Islet precursor cell (in vitro differentiated cells): ENCODE data around the gene MRPS27.
"Not testable (repeated sequence)": the region's sequence is repeated elsewhere in the genome, so short reads cannot be mapped to it uniquely, and the experiment has no call there.

Source experiments
- DNase-seq: peaks from one replicate; pipeline ENCODE4 v3.0.0-alpha.2; 2018

Gene MRPS27

GRCh38 chr5:72197393-72197792 is 122.6 kb downstream of the MRPS27 start:
- no peak for DNase-seq

GRCh38 chr5:72195581-72195980 is 124.5 kb downstream of the MRPS27 start:
- DNase-seq: no peak

GRCh38 chr5:72194846-72195245 is 125.2 kb downstream of the MRPS27 start:
- DNase-seq: no peak

- no peak for DNase-seq
Measured at GRCh38 chr5:72191404-72191803, 128.6 kb downstream of the MRPS27 start.

- no peak for DNase-seq
Measured at GRCh38 chr5:72189146-72189545, 130.9 kb downstream of the MRPS27 start.

- no peak for DNase-seq
Measured at GRCh38 chr5:72188166-72188565, 131.9 kb downstream of the MRPS27 start.

GRCh38 chr5:72187388-72188075 is 132.5 kb downstream of the MRPS27 start:
- no peak for DNase-seq

GRCh38 chr5:72185496-72186329 is 134.3 kb downstream of the MRPS27 start:
- DNase-seq: no peak

GRCh38 chr5:72184408-72184807 is 135.6 kb downstream of the MRPS27 start:
- DNase-seq: no peak

- DNase-seq: no peak
Measured at GRCh38 chr5:72183101-72183520, 136.9 kb downstream of the MRPS27 start.

GRCh38 chr5:72182686-72183085 is 137.4 kb downstream of the MRPS27 start:
- no peak for DNase-seq

GRCh38 chr5:72180925-72181324 is 139.1 kb downstream of the MRPS27 start:
- DNase-seq: no peak

GRCh38 chr5:72179816-72180440 is 140.1 kb downstream of the MRPS27 start:
- no peak for DNase-seq

- no peak for DNase-seq
Measured at GRCh38 chr5:72179028-72179815, 140.8 kb downstream of the MRPS27 start.

GRCh38 chr5:72177538-72177937 is 142.5 kb downstream of the MRPS27 start:
- DNase-seq: no peak

GRCh38 chr5:72172786-72173185 is 147.3 kb downstream of the MRPS27 start:
- no peak for DNase-seq

GRCh38 chr5:72171667-72172066 is 148.4 kb downstream of the MRPS27 start:
- DNase-seq: no peak

GRCh38 chr5:72171181-72171580 is 148.9 kb downstream of the MRPS27 start:
- DNase-seq: not testable (repeated sequence)

GRCh38 chr5:72170101-72170500 is 149.9 kb downstream of the MRPS27 start:
- DNase-seq: no peak
